ENCODE data around the gene TYMP.

TYMP gene

DNA sequence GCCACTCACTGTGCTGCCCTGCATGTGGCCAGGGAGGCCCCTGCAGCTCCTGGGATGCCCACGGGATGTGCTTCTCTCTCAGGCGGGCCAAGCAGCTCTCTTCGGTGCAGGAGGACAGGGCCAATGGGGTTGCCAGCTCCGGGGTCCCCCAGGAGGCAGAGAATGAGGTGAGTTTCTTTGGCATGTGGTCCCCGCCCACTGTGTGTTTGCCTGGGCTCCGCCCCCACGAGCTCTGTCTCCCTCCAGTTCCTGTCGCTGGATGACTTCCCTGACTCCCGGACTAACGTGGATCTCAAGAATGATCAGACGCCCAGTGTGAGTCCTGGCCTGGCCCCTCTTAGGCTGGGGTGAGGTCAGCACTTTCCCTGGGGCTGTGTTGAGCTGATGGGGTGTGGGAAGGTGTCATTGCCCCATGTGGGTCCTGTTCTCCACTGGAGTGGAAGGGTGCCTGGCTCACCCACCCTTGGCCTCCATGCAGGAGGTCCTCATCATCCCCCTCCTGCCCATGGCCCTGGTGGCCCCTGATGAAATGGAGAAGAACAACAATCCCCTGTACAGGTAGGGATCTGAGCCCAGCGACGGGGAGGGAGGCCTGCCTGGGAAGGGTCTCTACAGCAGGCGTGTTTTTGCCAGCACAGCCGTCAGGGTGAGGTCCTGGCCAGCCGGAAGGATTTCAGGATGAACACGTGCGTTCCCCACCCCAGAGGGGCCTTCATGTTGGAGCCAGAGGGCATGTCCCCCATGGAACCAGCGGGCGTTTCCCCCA is 12.1 kb downstream of the TYMP start (continued):
- TF ChIP-seq, protein P1, sequence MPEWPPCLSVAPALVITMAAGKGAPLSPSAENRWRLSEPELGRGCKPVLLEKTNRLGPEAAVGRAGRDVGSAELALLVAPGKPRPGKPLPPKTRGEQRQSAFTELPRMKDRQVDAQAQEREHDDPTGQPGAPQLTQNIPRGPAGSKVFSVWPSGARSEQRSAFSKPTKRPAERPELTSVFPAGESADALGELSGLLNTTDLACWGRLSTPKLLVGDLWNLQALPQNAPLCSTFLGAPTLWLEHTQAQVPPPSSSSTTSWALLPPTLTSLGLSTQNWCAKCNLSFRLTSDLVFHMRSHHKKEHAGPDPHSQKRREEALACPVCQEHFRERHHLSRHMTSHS (tag by site-specific recombination; IDR thresholded peaks at IDR 0.05) = no peak
- no peak for TF ChIP-seq ZNF629 (tag by site-specific recombination; IDR thresholded peaks at IDR 0.05)
- no peak for TF ChIP-seq ZNF132 (tag by site-specific recombination; IDR thresholded peaks at IDR 0.05; ENCODE audit: borderline replicate concordance)
- TF ChIP-seq ZNF114 (tag by site-specific recombination; IDR thresholded peaks at IDR 0.05) = no peak
- TF ChIP-seq ZNF76 (tag by site-specific recombination; IDR thresholded peaks at IDR 0.05; ENCODE audit: borderline replicate concordance, low read depth) = no peak

DNA sequence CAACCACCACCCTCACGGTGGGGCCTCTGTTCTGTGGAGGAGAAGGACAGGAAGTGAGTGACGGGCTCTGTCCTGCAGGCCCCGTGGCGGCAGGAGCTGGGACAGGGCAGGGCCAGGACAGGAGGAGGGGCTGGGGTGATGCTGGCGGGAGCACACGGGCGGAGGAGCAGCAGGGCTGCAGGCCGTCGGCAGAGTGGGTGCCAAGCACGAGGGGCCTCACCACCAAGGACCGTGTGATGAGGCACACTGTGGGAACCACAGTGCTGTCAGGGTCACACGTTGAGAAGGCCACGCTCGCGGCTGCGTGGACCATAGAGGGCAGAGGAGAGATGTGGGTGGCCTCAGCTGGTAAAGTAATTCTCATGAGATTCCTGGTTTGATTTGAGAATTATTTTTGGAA is 12.9 kb downstream of the TYMP start:
- TF ChIP-seq ZNF211 (tag by site-specific recombination; IDR thresholded peaks at IDR 0.05; ENCODE audit: low read depth) = no peak
- TF ChIP-seq, protein P2, sequence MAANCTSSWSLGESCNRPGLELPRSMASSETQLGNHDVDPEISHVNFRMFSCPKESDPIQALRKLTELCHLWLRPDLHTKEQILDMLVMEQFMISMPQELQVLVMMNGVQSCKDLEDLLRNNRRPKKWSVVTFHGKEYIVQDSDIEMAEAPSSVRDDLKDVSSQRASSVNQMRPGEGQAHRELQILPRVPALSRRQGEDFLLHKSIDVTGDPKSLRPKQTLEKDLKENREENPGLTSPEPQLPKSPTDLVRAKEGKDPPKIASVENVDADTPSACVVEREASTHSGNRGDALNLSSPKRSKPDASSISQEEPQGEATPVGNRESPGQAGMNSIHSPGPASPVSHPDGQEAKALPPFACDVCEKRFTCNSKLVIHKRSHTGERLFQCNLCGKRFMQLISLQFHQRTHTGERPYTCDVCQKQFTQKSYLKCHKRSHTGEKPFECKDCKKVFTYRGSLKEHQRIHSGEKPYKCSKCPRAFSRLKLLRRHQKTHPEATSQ (tag by site-specific recombination; IDR thresholded peaks at IDR 0.05) = no peak
- H3K9me3 ChIP-seq (ENCODE audit: control insufficient read depth, insufficient read depth, low read depth, low read length) = no peaks in the 10 kb centered on the region
- peaks cover 6 to 78% of the 10 kb centered on the region in 2 experiments; a peak in 2 of 3 replicates for H3K36me3 ChIP-seq (ENCODE audit: control insufficient read depth in 2 of 2, insufficient read depth in 1 of 2, low read length in 2 of 2)
- CTCF ChIA-PET = interaction anchor here (1.9 kb wide), 1 partner anchor 9 kb away, joined by 13 read pairs; the partner anchor contains the start of gene SCO2
- H3K4me1 ChIP-seq (ENCODE audit: control insufficient read depth, insufficient read depth, low read length) = no peaks in the 10 kb centered on the region
- H3K4me3 ChIP-seq (ENCODE audit: low read depth, low read length) = no peak overlapping the region
- H3K27ac ChIP-seq (ENCODE audit: extremely low read depth, low read depth, low read length) = no peak overlapping the region
- POLR2A ChIA-PET = interaction anchor here (1.0 to 3.2 kb wide), 2 partner anchors 8 to 9 kb away, joined by 5 to 12 read pairs; partner anchors contain the start of genes LMF2, NCAPH2 and SCO2

DNA sequence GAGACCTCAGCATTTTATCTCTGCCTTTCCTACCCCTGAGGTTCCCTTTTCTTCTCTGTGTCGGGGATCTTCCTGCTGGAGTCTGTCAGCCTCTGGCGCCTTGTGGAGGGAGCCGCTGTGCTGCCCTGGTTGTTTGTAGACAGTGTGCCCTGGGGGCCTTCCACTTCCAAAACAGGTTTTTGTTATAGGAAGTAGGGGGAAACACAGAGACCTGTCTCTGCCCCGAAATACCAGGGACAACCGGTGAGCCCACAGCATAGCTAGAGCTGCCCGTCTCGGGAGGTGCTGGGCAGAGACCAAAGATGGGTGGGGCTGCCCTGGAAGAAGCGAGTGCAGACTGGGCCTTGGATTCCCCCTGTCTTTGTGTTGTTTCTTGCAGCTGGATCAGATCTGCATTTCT is 13.7 kb downstream of the TYMP start:
- H3K4me3 ChIP-seq (ENCODE audit: low read depth, low read length) = no peak overlapping the region
- CTCF ChIA-PET = interaction anchor here (1.9 kb wide), 1 partner anchor 10 kb away, joined by 13 read pairs; the partner anchor contains the start of gene SCO2
- POLR2A ChIA-PET = interaction anchor here (2.6 to 3.2 kb wide), 2 partner anchors 8 to 9 kb away, joined by 12 to 22 read pairs; partner anchors contain the start of genes LMF2, NCAPH2 and SCO2

More for the DNA sequence above, 13.7 kb downstream of the TYMP start:
- Histone ChIP-seq H3K36me3 (ENCODE audit: control insufficient read depth in 2 of 2, insufficient read depth in 1 of 2, low read length in 2 of 2) (peaks cover 6 to 71% of the 10 kb centered on the region in 2 experiments; a peak in 2 of 3 replicates), H3K4me1 (ENCODE audit: control insufficient read depth, insufficient read depth, low read length) (no peaks in the 10 kb centered on the region), H3K27ac (ENCODE audit: extremely low read depth, low read depth, low read length) (no peak overlapping the region), H3K9me3 (ENCODE audit: control insufficient read depth, insufficient read depth, low read depth, low read length) (no peaks in the 10 kb centered on the region)
- TF ChIP-seq ZXDB (tag by site-specific recombination; IDR thresholded peaks at IDR 0.05) = no peak
- no peak for TF ChIP-seq ZNF510 (tag by site-specific recombination; IDR thresholded peaks at IDR 0.05; ENCODE audit: insufficient replicate concordance)
- TF ChIP-seq, protein P3, sequence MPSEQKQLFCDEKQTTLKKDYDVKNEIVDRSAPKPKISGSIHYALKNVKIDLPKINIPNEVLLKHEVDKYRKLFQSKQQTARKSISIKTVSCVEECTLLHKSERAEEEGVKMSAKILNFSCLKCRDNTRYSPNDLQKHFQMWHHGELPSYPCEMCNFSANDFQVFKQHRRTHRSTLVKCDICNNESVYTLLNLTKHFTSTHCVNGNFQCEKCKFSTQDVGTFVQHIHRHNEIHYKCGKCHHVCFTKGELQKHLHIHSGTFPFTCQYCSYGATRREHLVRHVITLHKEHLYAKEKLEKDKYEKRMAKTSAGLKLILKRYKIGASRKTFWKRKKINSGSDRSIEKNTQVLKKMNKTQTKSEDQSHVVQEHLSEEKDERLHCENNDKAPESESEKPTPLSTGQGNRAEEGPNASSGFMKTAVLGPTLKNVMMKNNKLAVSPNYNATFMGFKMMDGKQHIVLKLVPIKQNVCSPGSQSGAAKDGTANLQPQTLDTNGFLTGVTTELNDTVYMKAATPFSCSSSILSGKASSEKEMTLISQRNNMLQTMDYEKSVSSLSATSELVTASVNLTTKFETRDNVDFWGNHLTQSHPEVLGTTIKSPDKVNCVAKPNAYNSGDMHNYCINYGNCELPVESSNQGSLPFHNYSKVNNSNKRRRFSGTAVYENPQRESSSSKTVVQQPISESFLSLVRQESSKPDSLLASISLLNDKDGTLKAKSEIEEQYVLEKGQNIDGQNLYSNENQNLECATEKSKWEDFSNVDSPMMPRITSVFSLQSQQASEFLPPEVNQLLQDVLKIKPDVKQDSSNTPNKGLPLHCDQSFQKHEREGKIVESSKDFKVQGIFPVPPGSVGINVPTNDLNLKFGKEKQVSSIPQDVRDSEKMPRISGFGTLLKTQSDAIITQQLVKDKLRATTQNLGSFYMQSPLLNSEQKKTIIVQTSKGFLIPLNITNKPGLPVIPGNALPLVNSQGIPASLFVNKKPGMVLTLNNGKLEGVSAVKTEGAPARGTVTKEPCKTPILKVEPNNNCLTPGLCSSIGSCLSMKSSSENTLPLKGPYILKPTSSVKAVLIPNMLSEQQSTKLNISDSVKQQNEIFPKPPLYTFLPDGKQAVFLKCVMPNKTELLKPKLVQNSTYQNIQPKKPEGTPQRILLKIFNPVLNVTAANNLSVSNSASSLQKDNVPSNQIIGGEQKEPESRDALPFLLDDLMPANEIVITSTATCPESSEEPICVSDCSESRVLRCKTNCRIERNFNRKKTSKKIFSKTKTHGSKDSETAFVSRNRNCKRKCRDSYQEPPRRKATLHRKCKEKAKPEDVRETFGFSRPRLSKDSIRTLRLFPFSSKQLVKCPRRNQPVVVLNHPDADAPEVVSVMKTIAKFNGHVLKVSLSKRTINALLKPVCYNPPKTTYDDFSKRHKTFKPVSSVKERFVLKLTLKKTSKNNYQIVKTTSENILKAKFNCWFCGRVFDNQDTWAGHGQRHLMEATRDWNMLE (tag by site-specific recombination; conservative IDR thresholded peaks at IDR 0.05; ENCODE audit: low read depth) = no peak
- TF ChIP-seq, protein P4, sequence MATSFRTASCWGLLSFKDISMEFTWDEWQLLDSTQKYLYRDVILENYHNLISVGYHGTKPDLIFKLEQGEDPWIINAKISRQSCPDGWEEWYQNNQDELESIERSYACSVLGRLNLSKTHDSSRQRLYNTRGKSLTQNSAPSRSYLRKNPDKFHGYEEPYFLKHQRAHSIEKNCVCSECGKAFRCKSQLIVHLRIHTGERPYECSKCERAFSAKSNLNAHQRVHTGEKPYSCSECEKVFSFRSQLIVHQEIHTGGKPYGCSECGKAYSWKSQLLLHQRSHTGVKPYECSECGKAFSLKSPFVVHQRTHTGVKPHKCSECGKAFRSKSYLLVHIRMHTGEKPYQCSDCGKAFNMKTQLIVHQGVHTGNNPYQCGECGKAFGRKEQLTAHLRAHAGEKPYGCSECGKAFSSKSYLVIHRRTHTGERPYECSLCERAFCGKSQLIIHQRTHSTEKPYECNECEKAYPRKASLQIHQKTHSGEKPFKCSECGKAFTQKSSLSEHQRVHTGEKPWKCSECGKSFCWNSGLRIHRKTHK (tag by site-specific recombination; IDR thresholded peaks at IDR 0.05) = no peak
- TF ChIP-seq, protein P5, sequence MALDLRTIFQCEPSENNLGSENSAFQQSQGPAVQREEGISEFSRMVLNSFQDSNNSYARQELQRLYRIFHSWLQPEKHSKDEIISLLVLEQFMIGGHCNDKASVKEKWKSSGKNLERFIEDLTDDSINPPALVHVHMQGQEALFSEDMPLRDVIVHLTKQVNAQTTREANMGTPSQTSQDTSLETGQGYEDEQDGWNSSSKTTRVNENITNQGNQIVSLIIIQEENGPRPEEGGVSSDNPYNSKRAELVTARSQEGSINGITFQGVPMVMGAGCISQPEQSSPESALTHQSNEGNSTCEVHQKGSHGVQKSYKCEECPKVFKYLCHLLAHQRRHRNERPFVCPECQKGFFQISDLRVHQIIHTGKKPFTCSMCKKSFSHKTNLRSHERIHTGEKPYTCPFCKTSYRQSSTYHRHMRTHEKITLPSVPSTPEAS (tag by site-specific recombination; IDR thresholded peaks at IDR 0.05) = no peak
- no peak for TF ChIP-seq KLF7 (tag by site-specific recombination; IDR thresholded peaks at IDR 0.05; ENCODE audit: borderline replicate concordance)
- TF ChIP-seq, protein P6, sequence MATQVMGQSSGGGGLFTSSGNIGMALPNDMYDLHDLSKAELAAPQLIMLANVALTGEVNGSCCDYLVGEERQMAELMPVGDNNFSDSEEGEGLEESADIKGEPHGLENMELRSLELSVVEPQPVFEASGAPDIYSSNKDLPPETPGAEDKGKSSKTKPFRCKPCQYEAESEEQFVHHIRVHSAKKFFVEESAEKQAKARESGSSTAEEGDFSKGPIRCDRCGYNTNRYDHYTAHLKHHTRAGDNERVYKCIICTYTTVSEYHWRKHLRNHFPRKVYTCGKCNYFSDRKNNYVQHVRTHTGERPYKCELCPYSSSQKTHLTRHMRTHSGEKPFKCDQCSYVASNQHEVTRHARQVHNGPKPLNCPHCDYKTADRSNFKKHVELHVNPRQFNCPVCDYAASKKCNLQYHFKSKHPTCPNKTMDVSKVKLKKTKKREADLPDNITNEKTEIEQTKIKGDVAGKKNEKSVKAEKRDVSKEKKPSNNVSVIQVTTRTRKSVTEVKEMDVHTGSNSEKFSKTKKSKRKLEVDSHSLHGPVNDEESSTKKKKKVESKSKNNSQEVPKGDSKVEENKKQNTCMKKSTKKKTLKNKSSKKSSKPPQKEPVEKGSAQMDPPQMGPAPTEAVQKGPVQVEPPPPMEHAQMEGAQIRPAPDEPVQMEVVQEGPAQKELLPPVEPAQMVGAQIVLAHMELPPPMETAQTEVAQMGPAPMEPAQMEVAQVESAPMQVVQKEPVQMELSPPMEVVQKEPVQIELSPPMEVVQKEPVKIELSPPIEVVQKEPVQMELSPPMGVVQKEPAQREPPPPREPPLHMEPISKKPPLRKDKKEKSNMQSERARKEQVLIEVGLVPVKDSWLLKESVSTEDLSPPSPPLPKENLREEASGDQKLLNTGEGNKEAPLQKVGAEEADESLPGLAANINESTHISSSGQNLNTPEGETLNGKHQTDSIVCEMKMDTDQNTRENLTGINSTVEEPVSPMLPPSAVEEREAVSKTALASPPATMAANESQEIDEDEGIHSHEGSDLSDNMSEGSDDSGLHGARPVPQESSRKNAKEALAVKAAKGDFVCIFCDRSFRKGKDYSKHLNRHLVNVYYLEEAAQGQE (tag by site-specific recombination; IDR thresholded peaks at IDR 0.05) = no peak
- TF ChIP-seq, protein P7, sequence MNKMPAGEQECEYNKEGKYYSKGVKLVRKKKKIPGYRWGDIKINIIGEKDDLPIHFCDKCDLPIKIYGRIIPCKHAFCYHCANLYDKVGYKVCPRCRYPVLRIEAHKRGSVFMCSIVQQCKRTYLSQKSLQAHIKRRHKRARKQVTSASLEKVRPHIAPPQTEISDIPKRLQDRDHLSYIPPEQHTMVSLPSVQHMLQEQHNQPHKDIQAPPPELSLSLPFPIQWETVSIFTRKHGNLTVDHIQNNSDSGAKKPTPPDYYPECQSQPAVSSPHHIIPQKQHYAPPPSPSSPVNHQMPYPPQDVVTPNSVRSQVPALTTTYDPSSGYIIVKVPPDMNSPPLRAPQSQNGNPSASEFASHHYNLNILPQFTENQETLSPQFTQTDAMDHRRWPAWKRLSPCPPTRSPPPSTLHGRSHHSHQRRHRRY (tag by site-specific recombination; IDR thresholded peaks at IDR 0.05) = no peak
